Endothelial cell of umbilical vein (primary cell): ENCODE results near the gene NAMPT. TPM values are rescaled to one million over a fixed set of nuclear protein-coding genes. Genes with fewer than 3 reads are reported as not detected.
"Not testable (repeated sequence)": the region's sequence is repeated elsewhere in the genome, so short reads cannot be mapped to it uniquely, and the experiment has no call there.

Source experiments
- BruUV-seq: library from RNA; stranded (reverse); fragments of 400-500 nt; replicated peaks from 2 replicates; lab custom pipeline; 2021; lab: Mats Ljungman, UMichigan
- CTCF ChIA-PET: fragments of 300-600, 350-600 bp; sonication (Branson Sonifier 250); formaldehyde crosslinking; loops from one replicate; lab custom pipeline; 2021; ENCODE audit warnings: antibody characterized with exemption, inconsistent platforms; lab: Charles Lee
- POLR2A ChIA-PET: fragments of 300-600, 350-600 bp; sonication (Branson Sonifier 250); formaldehyde crosslinking; loops from one replicate; lab custom pipeline; 2021; ENCODE audit warnings: antibody characterized with exemption, inconsistent platforms; lab: Charles Lee
- DNase-seq: peaks from one replicate; pipeline ENCODE4 v3.0.0-alpha.2; 2011; ENCODE audit warnings: low read depth, low spot score
- FAIRE-seq: peaks from 2 replicates; lab custom pipeline; 2011; peaks lifted over from hg19 to GRCh38; lab: Jason Lieb, UNC
- H2AFZ ChIP-seq: 2 replicates; pipeline ENCODE4 v1.6.0; 2012; ENCODE audit warnings: low read depth, low read length, control low read depth, inconsistent platforms
- H3K27ac ChIP-seq: 2 replicates; pipeline ENCODE4 v1.5.1; 2011; ENCODE audit warnings: low read depth, mild to moderate bottlenecking, control low read depth, low read length, moderate library complexity; ENCODE audit not compliant: insufficient read depth
- H3K27me3 ChIP-seq, 2 experiments: 2 replicates each; pipeline versions ENCODE4 v1.6.0 to v1.6.1; 2011; ENCODE audit warnings: low read length in 2 of 2, mixed read lengths in 1 of 2; ENCODE audit not compliant: control insufficient read depth in 2 of 2, insufficient read depth in 2 of 2
- H3K36me3 ChIP-seq, 2 experiments: 2 replicates in 1 of 2; 3 replicates in 1 of 2; pipeline ENCODE4 v1.5.1; 2011; ENCODE audit warnings: low read length in 2 of 2, mild to moderate bottlenecking in 1 of 2, moderate library complexity in 1 of 2; ENCODE audit not compliant: control insufficient read depth in 2 of 2, insufficient read depth in 2 of 2; ENCODE audit errors: extremely low read depth in 1 of 2
- H3K4me1 ChIP-seq: 3 replicates; pipeline ENCODE4 v1.5.1; 2011; ENCODE audit warnings: mild to moderate bottlenecking, low read length; ENCODE audit not compliant: control insufficient read depth, insufficient read depth; ENCODE audit errors: extremely low read depth
- H3K4me2 ChIP-seq: 2 replicates; pipeline ENCODE4 v1.6.1; 2011; ENCODE audit warnings: low read length, control low read depth, mixed read lengths; ENCODE audit not compliant: insufficient read depth
- H3K4me3 ChIP-seq, 3 experiments: fragments of 200-600 bp in 1 of 3; sonication (generic), shearing (Covaris generic) in 1 of 3; replicated peaks in 1 of 3; 2 replicates each; pipeline ENCODE4 v1.5.1; 2011 to 2016; ENCODE audit warnings: control low read depth in 3 of 3, low read length in 3 of 3, mild to moderate bottlenecking in 2 of 3, inconsistent platforms in 1 of 3, low read depth in 1 of 3, moderate library complexity in 1 of 3; ENCODE audit not compliant: insufficient read depth in 1 of 3
- H3K79me2 ChIP-seq: 2 replicates; pipeline ENCODE4 v1.6.0; 2012; ENCODE audit warnings: low read length, inconsistent platforms; ENCODE audit not compliant: control insufficient read depth, insufficient read depth
- H3K9ac ChIP-seq: replicated peaks from 2 replicates; pipeline ENCODE3; 2011; ENCODE audit warnings: low read length, control low read depth; ENCODE audit not compliant: insufficient read depth; ENCODE audit errors: extremely low read depth
- H3K9me1 ChIP-seq: replicated peaks from 3 replicates; pipeline ENCODE4 v1.6.0; 2011; ENCODE audit warnings: mild to moderate bottlenecking, low read length; ENCODE audit not compliant: control insufficient read depth, insufficient read depth; ENCODE audit errors: extremely low read depth
- H3K9me3 ChIP-seq: replicated peaks from 2 replicates; pipeline ENCODE4 v1.5.1; 2012; ENCODE audit warnings: low read length, inconsistent platforms; ENCODE audit not compliant: control insufficient read depth, insufficient read depth
- H4K20me1 ChIP-seq: replicated peaks from 2 replicates; pipeline ENCODE3; 2011; ENCODE audit warnings: mild to moderate bottlenecking, low read length; ENCODE audit not compliant: control insufficient read depth, insufficient read depth; ENCODE audit errors: extremely low read depth
- EZH2 ChIP-seq: IDR thresholded peaks from 2 replicates; pipeline ENCODE4 v1.6.1; 2012; ENCODE audit warnings: borderline replicate concordance, low read depth, mild to moderate bottlenecking, moderate library complexity, low read length, inconsistent platforms; ENCODE audit not compliant: severe bottlenecking
- FOS ChIP-seq: IDR thresholded peaks from 2 replicates; pipeline ENCODE4 v1.6.1; 2011; ENCODE audit warnings: mild to moderate bottlenecking, low read length, moderate library complexity, borderline replicate concordance; ENCODE audit not compliant: insufficient read depth
- GATA2 ChIP-seq: IDR thresholded peaks from 2 replicates; pipeline ENCODE4 v1.7.0; 2011; ENCODE audit warnings: low read depth, mild to moderate bottlenecking, moderate library complexity, mixed read lengths, low read length; ENCODE audit not compliant: insufficient read length, insufficient read depth
- JUN ChIP-seq: IDR thresholded peaks from 2 replicates; pipeline ENCODE4 v1.6.1; 2011; ENCODE audit warnings: borderline replicate concordance, low read depth; ENCODE audit not compliant: insufficient read length, insufficient read depth
- MYC ChIP-seq: IDR thresholded peaks from one replicate; pipeline ENCODE4 v1.6.1; 2011; ENCODE audit warnings: mild to moderate bottlenecking, low read depth, low read length
- POLR2A ChIP-seq: IDR thresholded peaks from 2 replicates; pipeline ENCODE4 v1.6.1; 2012; ENCODE audit warnings: low read depth, mild to moderate bottlenecking, control low read depth, low read length
- POLR2AphosphoS5 ChIP-seq: IDR thresholded peaks from 2 replicates; pipeline ENCODE4 v1.6.1; 2012; ENCODE audit warnings: low read depth, mild to moderate bottlenecking, control low read depth, low read length, moderate library complexity; ENCODE audit not compliant: insufficient read depth
- dilution Hi-C: fragments of 300-500 bp; cut with MboI; formaldehyde crosslinking; loops from one replicate; pipeline ENCODE4 v1.15.0; 2019; ENCODE audit warnings: low sequenced_read_pairs; ENCODE audit not compliant: extremely low pct_ligation_motif_present
- intact Hi-C: fragments of 100-400 bp; cut with micrococcal nuclease; formaldehyde crosslinking; loops from one replicate; pipeline ENCODE4 v1.10.0; 2022
- polyA plus RNA-seq, 4 experiments: library from polyadenylated mRNA; depleted of rRNA in 3 of 4; stranded (reverse) in 3 of 4; unstranded in 1 of 4; fragments of >200 nt; gene quantifications; 2 replicates each; pipeline versions ENCODE4 v1.2.1 to v1.2.3, GENCODE V29; 2011 to 2012; ENCODE audit warnings: missing spikeins in 1 of 4
- total RNA-seq: library from RNA; stranded (reverse); gene quantifications from 2 replicates; pipeline ENCODE4 v1.2.3, GENCODE V29; 2021
- TF ChIP-seq, protein P1 (sequence below): IDR thresholded peaks from 2 replicates; pipeline ENCODE4 v1.6.1; 2011; ENCODE audit not compliant: insufficient read depth, insufficient read length
- TF ChIP-seq, protein P2 (sequence below), 2 donors: IDR thresholded peaks; 1 replicate in 1 of 2; 2 replicates in 1 of 2; pipeline ENCODE4 v1.5.1; 2011; ENCODE audit warnings: low read length in 2 of 2, mild to moderate bottlenecking in 2 of 2, moderate library complexity in 2 of 2, control low read depth in 1 of 2, inconsistent platforms in 1 of 2, low read depth in 1 of 2; ENCODE audit not compliant: insufficient read depth in 1 of 2; ENCODE audit errors: extremely low read depth in 1 of 2

Gene NAMPT
- total and polyA plus RNA-seq, 2 donors (not counting 3 experiments of a cell fraction or from before 2014, with no cell fraction given): 17.5 to 133 TPM

GRCh38 chr7:106320254-106320770 lies 35.5 kb upstream of the NAMPT start:
- H3K4me3 ChIP-seq, intact Hi-C loops, H3K9me3 ChIP-seq, H3K4me2 ChIP-seq, H2AFZ ChIP-seq, H3K9ac ChIP-seq, H4K20me1 ChIP-seq, H3K27ac ChIP-seq, DNase-seq, H3K4me1 ChIP-seq, POLR2A ChIA-PET, H3K36me3 ChIP-seq, H3K79me2 ChIP-seq, BruUV-seq, dilution Hi-C loops, FAIRE-seq, H3K27me3 ChIP-seq, H3K9me1 ChIP-seq: not testable (repeated sequence)
- CTCF ChIA-PET: interaction anchor here (1.5 kb wide), 1 partner anchor 142 kb away, joined by 4 read pairs; no protein-coding TSS in a partner anchor

DNA sequence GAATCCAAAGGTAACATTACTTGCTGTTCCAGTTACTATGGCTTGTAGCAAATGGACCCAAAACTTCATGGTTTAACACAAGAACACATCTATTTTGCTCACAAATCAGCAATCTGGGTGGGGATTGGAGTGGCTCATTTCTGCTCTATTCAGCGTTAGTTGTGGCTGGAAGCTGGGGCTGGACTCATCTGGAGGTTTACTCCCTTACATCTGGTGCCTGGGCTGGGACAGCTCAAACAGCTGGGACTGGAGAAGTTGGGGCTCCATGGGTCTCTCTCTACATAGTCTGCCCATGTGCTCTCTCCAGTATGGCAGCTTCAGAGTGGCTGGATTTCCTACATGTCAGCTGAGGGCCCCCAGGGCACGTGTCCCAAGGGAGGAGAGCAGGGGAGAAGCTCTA lies 33.7 kb upstream of the NAMPT start:
- CTCF ChIA-PET: interaction anchor here (1.1 kb wide), 1 partner anchor 142 kb away, joined by 3 read pairs; no protein-coding TSS in a partner anchor
- H3K79me2 ChIP-seq: no peaks in the 10 kb centered on the region

More for the DNA sequence above, 33.7 kb upstream of the NAMPT start:
- BruUV-seq: no TSS peak
- Histone ChIP-seq H2AFZ (no peak overlapping the region), H3K4me1 (peaks cover 6% of the 10 kb centered on the region), H4K20me1 (no peaks in the 10 kb centered on the region), H3K9ac (no peak overlapping the region), H3K9me1 (no peaks in the 10 kb centered on the region), H3K9me3 (no peaks in the 10 kb centered on the region), H3K27ac (no peak overlapping the region), H3K27me3 (peaks cover 0 to 1% of the 10 kb centered on the region in 2 experiments), H3K4me2 (no peak overlapping the region), H3K36me3 (no peaks in the 10 kb centered on the region), H3K4me3 (no peak overlapping the region)
- dilution Hi-C loops: no loop called here
- no peak for TF ChIP-seq JUN
- TF ChIP-seq POLR2A: no peak
- no peak for TF ChIP-seq EZH2
- no peak for TF ChIP-seq GATA2
- TF ChIP-seq, protein P1, sequence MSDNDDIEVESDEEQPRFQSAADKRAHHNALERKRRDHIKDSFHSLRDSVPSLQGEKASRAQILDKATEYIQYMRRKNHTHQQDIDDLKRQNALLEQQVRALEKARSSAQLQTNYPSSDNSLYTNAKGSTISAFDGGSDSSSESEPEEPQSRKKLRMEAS: no peak
- TF ChIP-seq POLR2AphosphoS5: no peak
- TF ChIP-seq, protein P2, sequence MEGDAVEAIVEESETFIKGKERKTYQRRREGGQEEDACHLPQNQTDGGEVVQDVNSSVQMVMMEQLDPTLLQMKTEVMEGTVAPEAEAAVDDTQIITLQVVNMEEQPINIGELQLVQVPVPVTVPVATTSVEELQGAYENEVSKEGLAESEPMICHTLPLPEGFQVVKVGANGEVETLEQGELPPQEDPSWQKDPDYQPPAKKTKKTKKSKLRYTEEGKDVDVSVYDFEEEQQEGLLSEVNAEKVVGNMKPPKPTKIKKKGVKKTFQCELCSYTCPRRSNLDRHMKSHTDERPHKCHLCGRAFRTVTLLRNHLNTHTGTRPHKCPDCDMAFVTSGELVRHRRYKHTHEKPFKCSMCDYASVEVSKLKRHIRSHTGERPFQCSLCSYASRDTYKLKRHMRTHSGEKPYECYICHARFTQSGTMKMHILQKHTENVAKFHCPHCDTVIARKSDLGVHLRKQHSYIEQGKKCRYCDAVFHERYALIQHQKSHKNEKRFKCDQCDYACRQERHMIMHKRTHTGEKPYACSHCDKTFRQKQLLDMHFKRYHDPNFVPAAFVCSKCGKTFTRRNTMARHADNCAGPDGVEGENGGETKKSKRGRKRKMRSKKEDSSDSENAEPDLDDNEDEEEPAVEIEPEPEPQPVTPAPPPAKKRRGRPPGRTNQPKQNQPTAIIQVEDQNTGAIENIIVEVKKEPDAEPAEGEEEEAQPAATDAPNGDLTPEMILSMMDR (IDR thresholded peaks at IDR 0.05; ENCODE audit: extremely low read depth in 1 of 2, insufficient read depth in 1 of 2, low read depth in 1 of 2, low read length in 2 of 2): no peak
- no peak for TF ChIP-seq FOS
- TF ChIP-seq MYC: no peak
- FAIRE-seq (no peak), DNase-seq (no peak)
- POLR2A ChIA-PET: no interaction called here
- intact Hi-C loops: no loop called here
